ENCODE data around the gene SLC35G2.
A peak's percentile ranks its signal among the peaks of the same experiment; 100 is the strongest.
"Not testable (repeated sequence)": the region's sequence is repeated elsewhere in the genome, so short reads cannot be mapped to it uniquely, and the experiment has no call there.

SLC35G2 gene

GRCh38 chr3:136885357-136886213 lies 66.7 kb downstream of the SLC35G2 start:
- DNase-seq (ENCODE audit: low spot score) = peak; percentile 42

- no peak for DNase-seq (ENCODE audit: low spot score)
Observed at GRCh38 chr3:136889947-136890346, 71.0 kb downstream of the SLC35G2 start.

GRCh38 chr3:136891934-136892855 lies 73.3 kb downstream of the SLC35G2 start:
- DNase-seq (ENCODE audit: low spot score) = no peak

GRCh38 chr3:136893848-136894443 lies 75.0 kb downstream of the SLC35G2 start:
- DNase-seq (ENCODE audit: low spot score) = no peak

- not testable (repeated sequence) for DNase-seq (ENCODE audit: low spot score)
Observed at GRCh38 chr3:136897171-136897570, 78.2 kb downstream of the SLC35G2 start.

GRCh38 chr3:136898549-136898948 lies 79.6 kb downstream of the SLC35G2 start:
- DNase-seq (ENCODE audit: low spot score) = no peak

GRCh38 chr3:136898954-136899353 lies 80.0 kb downstream of the SLC35G2 start:
- no peak for DNase-seq (ENCODE audit: low spot score)

- peak; percentile 29 for DNase-seq (ENCODE audit: low spot score)
Observed at GRCh38 chr3:136899622-136900158, 80.8 kb downstream of the SLC35G2 start.

GRCh38 chr3:136900694-136901093 lies 81.8 kb downstream of the SLC35G2 start:
- DNase-seq (ENCODE audit: low spot score) = not testable (repeated sequence)

- DNase-seq (ENCODE audit: low spot score) = no peak
Observed at GRCh38 chr3:136901391-136901790, 82.5 kb downstream of the SLC35G2 start.

GRCh38 chr3:136902530-136902929 lies 83.6 kb downstream of the SLC35G2 start:
- DNase-seq (ENCODE audit: low spot score) = not testable (repeated sequence)

- no peak for DNase-seq (ENCODE audit: low spot score)
Observed at GRCh38 chr3:136903899-136904298, 85.0 kb downstream of the SLC35G2 start.

- DNase-seq (ENCODE audit: low spot score) = no peak
Observed at GRCh38 chr3:136904746-136905145, 85.8 kb downstream of the SLC35G2 start.
